GM13976 (cell line): ENCODE measurements around the gene TREX2.

Experiments
- DNase-seq: peaks from one replicate; pipeline ENCODE4 v3.0.0; 2012; ENCODE audit warnings: low spot score
- in situ Hi-C: fragments of 300-500 bp; cut with MboI; formaldehyde crosslinking; loops from one replicate; pipeline ENCODE4 v1.12.0; 2022; ENCODE audit warnings: low sequenced_read_pairs, mixed read lengths, inconsistent platforms; ENCODE audit not compliant: unreplicated experiment
- TF ChIP-seq, protein P1 (sequence below): IDR thresholded peaks from 2 replicates; pipeline ENCODE4 v1.5.1; 2012; ENCODE audit warnings: borderline replicate concordance, mild to moderate bottlenecking; ENCODE audit not compliant: insufficient read depth; ENCODE audit errors: extremely low read depth, missing control alignments, control extremely low read depth

Gene TREX2

DNA sequence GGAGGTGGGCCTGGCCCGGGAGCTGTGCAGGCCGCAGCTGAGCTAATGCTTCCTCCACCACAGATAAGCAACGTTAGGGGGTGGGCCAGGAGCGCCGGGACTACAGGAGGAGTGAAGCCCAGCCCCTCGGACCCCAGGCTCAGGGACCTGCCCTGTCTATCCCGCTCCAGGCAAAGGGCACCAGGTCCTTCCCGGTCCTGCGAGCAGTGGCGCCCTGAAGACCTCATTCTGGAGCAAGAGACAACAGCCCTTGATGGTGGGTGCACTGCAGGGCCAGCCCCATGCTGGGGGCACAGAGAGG lies 730 bp upstream of the TREX2 start:
- DNase-seq, result no peak
- in situ Hi-C loops, result no loop called here
- TF ChIP-seq, protein P1, sequence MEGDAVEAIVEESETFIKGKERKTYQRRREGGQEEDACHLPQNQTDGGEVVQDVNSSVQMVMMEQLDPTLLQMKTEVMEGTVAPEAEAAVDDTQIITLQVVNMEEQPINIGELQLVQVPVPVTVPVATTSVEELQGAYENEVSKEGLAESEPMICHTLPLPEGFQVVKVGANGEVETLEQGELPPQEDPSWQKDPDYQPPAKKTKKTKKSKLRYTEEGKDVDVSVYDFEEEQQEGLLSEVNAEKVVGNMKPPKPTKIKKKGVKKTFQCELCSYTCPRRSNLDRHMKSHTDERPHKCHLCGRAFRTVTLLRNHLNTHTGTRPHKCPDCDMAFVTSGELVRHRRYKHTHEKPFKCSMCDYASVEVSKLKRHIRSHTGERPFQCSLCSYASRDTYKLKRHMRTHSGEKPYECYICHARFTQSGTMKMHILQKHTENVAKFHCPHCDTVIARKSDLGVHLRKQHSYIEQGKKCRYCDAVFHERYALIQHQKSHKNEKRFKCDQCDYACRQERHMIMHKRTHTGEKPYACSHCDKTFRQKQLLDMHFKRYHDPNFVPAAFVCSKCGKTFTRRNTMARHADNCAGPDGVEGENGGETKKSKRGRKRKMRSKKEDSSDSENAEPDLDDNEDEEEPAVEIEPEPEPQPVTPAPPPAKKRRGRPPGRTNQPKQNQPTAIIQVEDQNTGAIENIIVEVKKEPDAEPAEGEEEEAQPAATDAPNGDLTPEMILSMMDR, result no peak

- TF ChIP-seq, protein P1, result no peak
- in situ Hi-C loops, result no loop called here
- DNase-seq, result no peak
Observed at GRCh38 chrX:153445106-153445855, 575 bp downstream of the TREX2 start.

- in situ Hi-C loops, result no loop called here
- no peak for DNase-seq
- TF ChIP-seq, protein P1, result no peak
Observed at GRCh38 chrX:153444333-153445011, 1.4 kb downstream of the TREX2 start.

- TF ChIP-seq, protein P1, result no peak
- DNase-seq, result no peak
- in situ Hi-C loops, result no loop called here
Observed at GRCh38 chrX:153443476-153444332, 2.2 kb downstream of the TREX2 start.

- TF ChIP-seq, protein P1, result no peak
- in situ Hi-C loops, result no loop called here
- DNase-seq, result no peak
Observed at GRCh38 chrX:153442463-153442862, 3.4 kb downstream of the TREX2 start.

GRCh38 chrX:153441981-153442380 lies 3.9 kb downstream of the TREX2 start:
- DNase-seq, result no peak
- in situ Hi-C loops, result no loop called here
- TF ChIP-seq, protein P1, result no peak
